Esophagus muscularis mucosa (tissue), 4 donors: ENCODE measurements around the gene KLRK1. TPM values are rescaled to one million over a fixed set of nuclear protein-coding genes. Genes with fewer than 3 reads are reported as not detected.
"Not testable (repeated sequence)": the region's sequence is repeated elsewhere in the genome, so short reads cannot be mapped to it uniquely, and the experiment has no call there.

Source experiments
- DNase-seq: peaks from one replicate; pipeline ENCODE4 v3.0.0-alpha.2; 2017; ENCODE audit errors: extremely low spot score
- H3K27ac ChIP-seq, 4 donors: fragments of 200-600 bp; sonication (generic); replicated peaks in 1 of 4; 1 replicate in 3 of 4; 2 replicates in 1 of 4; pipeline ENCODE4 v1.5.1; 2016 to 2019; ENCODE audit warnings: mild to moderate bottlenecking in 1 of 4
- H3K27me3 ChIP-seq, 4 donors: fragments of 200-600 bp; sonication (generic); one replicate each; pipeline versions ENCODE4 v1.5.1 to v1.6.0; 2016 to 2019
- H3K36me3 ChIP-seq, 4 donors: fragments of 200-600 bp; sonication (generic); one replicate each; pipeline ENCODE4 v1.5.1; 2016 to 2019
- H3K4me1 ChIP-seq, 4 donors: fragments of 200-600 bp; sonication (generic); one replicate each; pipeline ENCODE4 v1.5.1; 2016 to 2019
- H3K4me3 ChIP-seq, 4 donors: fragments of 200-600 bp; sonication (generic); 1 replicate in 2 of 4; 2 replicates in 2 of 4; pipeline ENCODE4 v1.5.1; 2016 to 2019; ENCODE audit warnings: mild to moderate bottlenecking in 4 of 4, moderate library complexity in 1 of 4
- H3K9me3 ChIP-seq, 4 donors: fragments of 200-600 bp; sonication (generic); 1 replicate in 3 of 4; 2 replicates in 1 of 4; pipeline ENCODE4 v1.5.1; 2016 to 2019
- EP300 ChIP-seq: sonication (generic); formaldehyde crosslinking; IDR thresholded peaks from one replicate; pipeline ENCODE4 v1.6.1; 2017; ENCODE audit warnings: antibody characterized with exemption
- POLR2A ChIP-seq: fragments of 450-650 bp; IDR thresholded peaks from one replicate; pipeline ENCODE4 v1.6.1; 2017; ENCODE audit warnings: antibody characterized with exemption, moderate library complexity, mild to moderate bottlenecking, low read depth
- POLR2AphosphoS5 ChIP-seq, 2 donors: sonication (generic); formaldehyde crosslinking; IDR thresholded peaks; one replicate each; pipeline ENCODE4 v1.6.1; 2017; ENCODE audit warnings: antibody characterized with exemption in 2 of 2
- WGBS: methylation state at CpG from one replicate; pipeline ENCODE4 v1.1.5; 2018; 5-methylcytosine and 5-hydroxymethylcytosine counted together
- intact Hi-C: fragments of 100-400 bp; cut with DNase I; formaldehyde crosslinking; loops from one replicate; pipeline ENCODE4 v1.15.1; 2023
- total RNA-seq, 4 donors: library from RNA; depleted of rRNA; stranded (reverse); fragments of >200 nt; gene quantifications; one replicate each; pipeline versions ENCODE4 v1.1.0 to v1.2.1, GENCODE V29; 2016
- TF ChIP-seq, protein P1 (sequence below), 3 experiments: fragments of 200-600 bp in 2 of 3; fragments of 450-650 bp in 1 of 3; sonication (generic) in 2 of 3; IDR thresholded peaks; one replicate each; pipeline ENCODE4 v1.5.1; 2017 to 2019; ENCODE audit warnings: antibody characterized with exemption in 3 of 3, mild to moderate bottlenecking in 2 of 3, moderate library complexity in 1 of 3

KLRK1 gene
- total RNA-seq, 4 donors from 2014 or later: 0.19 to 1.8 (median 1.2) TPM

DNA sequence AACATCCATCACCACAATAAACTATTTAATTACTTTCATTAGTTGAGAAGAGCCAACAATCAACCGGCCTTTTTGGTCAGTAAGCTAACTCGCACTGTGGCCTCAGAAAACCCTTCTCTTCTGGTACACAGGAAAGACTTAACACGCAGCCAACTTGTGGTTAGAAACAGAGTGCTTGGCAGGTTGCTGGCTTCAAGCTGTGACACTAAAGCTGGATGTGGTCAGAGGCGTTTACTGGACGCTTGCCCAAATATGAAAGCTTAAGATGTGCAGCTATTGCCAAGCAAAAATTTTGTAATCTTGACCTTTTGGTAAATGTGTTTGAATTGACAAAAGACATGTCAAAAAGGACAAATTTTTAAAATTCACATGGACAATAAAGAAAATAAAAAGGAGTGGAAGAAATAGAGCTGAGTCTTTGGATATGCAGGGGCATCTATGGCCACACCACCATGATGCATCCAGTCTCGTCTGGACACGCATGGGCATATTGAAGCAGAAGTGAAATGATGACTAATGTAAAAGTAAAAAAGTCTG is 2.6 kb upstream of the KLRK1 start:
- Histone ChIP-seq H3K9me3 (no peaks in the 10 kb centered on the region), H3K4me3 (no peak overlapping the region), H3K27ac (peak overlapping the region in 1 of 4 donors; percentile 3), H3K36me3 (no peaks in the 10 kb centered on the region), H3K4me1 (peaks cover 0 to 23% (median 14%) of the 10 kb centered on the region in 4 donors), H3K27me3 (no peaks in the 10 kb centered on the region)
- 32% methylated on average over 7 of the region's 7 CpGs for WGBS
- TF ChIP-seq POLR2A: no peak
- TF ChIP-seq, protein P1, sequence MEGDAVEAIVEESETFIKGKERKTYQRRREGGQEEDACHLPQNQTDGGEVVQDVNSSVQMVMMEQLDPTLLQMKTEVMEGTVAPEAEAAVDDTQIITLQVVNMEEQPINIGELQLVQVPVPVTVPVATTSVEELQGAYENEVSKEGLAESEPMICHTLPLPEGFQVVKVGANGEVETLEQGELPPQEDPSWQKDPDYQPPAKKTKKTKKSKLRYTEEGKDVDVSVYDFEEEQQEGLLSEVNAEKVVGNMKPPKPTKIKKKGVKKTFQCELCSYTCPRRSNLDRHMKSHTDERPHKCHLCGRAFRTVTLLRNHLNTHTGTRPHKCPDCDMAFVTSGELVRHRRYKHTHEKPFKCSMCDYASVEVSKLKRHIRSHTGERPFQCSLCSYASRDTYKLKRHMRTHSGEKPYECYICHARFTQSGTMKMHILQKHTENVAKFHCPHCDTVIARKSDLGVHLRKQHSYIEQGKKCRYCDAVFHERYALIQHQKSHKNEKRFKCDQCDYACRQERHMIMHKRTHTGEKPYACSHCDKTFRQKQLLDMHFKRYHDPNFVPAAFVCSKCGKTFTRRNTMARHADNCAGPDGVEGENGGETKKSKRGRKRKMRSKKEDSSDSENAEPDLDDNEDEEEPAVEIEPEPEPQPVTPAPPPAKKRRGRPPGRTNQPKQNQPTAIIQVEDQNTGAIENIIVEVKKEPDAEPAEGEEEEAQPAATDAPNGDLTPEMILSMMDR (IDR thresholded peaks at IDR 0.05): no peak
- no peak for TF ChIP-seq POLR2AphosphoS5 (IDR thresholded peaks at IDR 0.05)
- TF ChIP-seq EP300: no peak
- DNase-seq: peak; percentile 93
- intact Hi-C loops: no loop called here

- H3K4me1 ChIP-seq: peaks cover 0 to 20% (median 12%) of the 10 kb centered on the region in 4 donors
- H3K4me3 ChIP-seq, H3K36me3 ChIP-seq, H3K27ac ChIP-seq, intact Hi-C loops, H3K27me3 ChIP-seq, H3K9me3 ChIP-seq, DNase-seq: not testable (repeated sequence)
- 92% methylated on average over 7 of the region's 7 CpGs for WGBS
Observed at GRCh38 chr12:10390991-10391390, 1.1 kb upstream of the KLRK1 start.

DNA sequence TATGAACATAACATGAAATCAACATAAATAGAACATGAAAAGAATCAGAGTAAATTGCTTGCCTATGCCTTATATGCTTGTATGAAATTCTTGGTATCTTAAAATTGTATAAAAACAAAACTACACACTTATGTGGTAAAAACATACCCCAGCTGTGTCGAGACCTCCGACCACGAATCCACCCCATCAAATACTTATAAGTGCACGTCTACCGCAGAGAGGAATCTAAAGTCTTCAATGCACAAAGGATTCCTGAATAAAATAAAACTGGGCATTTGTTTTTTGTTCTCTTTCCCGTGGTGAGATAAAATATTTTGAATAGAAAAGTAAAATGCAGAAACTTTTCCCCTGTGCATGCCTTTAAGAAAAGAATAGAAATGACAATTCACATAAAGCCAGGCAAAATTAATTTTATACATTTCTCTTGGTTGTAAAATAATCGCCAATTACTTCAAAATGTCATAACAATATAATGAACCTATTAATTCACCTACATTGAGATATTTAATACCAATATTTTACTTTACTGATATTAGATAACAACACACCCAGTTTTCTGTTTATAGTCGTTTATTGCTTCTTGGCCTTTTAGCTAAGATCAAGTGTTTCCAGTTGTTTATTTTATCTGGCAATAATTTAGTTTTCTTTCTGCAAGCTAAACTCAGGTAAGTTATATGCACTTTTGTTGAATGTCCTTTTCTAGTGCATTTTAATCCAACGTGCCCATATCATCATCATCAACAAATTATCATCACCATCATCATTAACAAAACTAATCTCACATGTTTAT is 1.0 kb downstream of the KLRK1 start:
- DNase-seq: no peak
- TF ChIP-seq, protein P1 (IDR thresholded peaks at IDR 0.05): no peak
- TF ChIP-seq POLR2AphosphoS5 (IDR thresholded peaks at IDR 0.05) (no peak), EP300 (no peak), POLR2A (no peak)
- intact Hi-C loops: no loop called here
- H3K4me3 ChIP-seq: no peak overlapping the region
- H3K27me3 ChIP-seq: no peaks in the 10 kb centered on the region
- no peaks in the 10 kb centered on the region for H3K36me3 ChIP-seq
- peaks cover 0 to 10% (median 4%) of the 10 kb centered on the region in 4 donors for H3K4me1 ChIP-seq
- no peak overlapping the region for H3K27ac ChIP-seq
- 68% methylated on average over 9 of the region's 9 CpGs for WGBS
- H3K9me3 ChIP-seq: no peaks in the 10 kb centered on the region

GRCh38 chr12:10387498-10387897 is 2.3 kb downstream of the KLRK1 start:
- H3K4me1 ChIP-seq, H3K4me3 ChIP-seq, H3K36me3 ChIP-seq, H3K27ac ChIP-seq, H3K27me3 ChIP-seq, intact Hi-C loops, H3K9me3 ChIP-seq, DNase-seq: not testable (repeated sequence)
- WGBS: 90% methylated on average over 6 of the region's 6 CpGs

DNA sequence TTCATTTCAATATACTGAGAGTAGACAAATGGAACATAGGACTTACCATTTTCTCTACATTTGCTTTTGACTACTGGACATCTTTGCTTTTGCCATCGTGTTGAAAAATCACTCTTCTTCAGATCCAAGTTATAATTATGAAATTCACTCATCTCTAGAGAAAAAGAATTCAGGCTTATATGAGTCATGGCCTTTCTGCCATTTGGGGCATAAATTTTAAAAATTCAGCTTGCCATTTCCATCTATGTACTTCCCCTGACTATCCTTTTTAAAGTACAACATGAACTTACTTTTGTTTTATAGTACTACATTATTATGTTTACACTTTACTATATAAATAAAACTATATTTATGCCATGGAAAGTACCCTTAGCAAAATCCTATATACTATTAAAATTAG is 3.0 kb downstream of the KLRK1 start:
- intact Hi-C loops: no loop called here

More for the DNA sequence above, 3.0 kb downstream of the KLRK1 start:
- Histone ChIP-seq H3K9me3 (no peaks in the 10 kb centered on the region), H3K27ac (no peak overlapping the region), H3K27me3 (no peaks in the 10 kb centered on the region), H3K4me3 (no peak overlapping the region), H3K4me1 (peaks cover 0 to 2% (median 0%) of the 10 kb centered on the region in 4 donors), H3K36me3 (no peaks in the 10 kb centered on the region)
- 47% methylated on average over 1 of the region's 1 CpG for WGBS
- TF ChIP-seq, protein P1 (IDR thresholded peaks at IDR 0.05): no peak
- no peak for TF ChIP-seq POLR2AphosphoS5 (IDR thresholded peaks at IDR 0.05)
- no peak for TF ChIP-seq POLR2A
- TF ChIP-seq EP300: no peak
- DNase-seq: no peak
